ENCODE results near the gene CRELD1. TPM values are rescaled to one million over a fixed set of nuclear protein-coding genes. Genes with fewer than 3 reads are reported as not detected.

Gene CRELD1
- total and polyA plus RNA-seq, 2 of the 13 experiments (the other 11 are each of a cell fraction or from before 2014, with no cell fraction given), result 27.1 to 61.9 TPM

- no peak for TF ChIP-seq AHDC1 (CRISPR knock-in tag; IDR thresholded peaks at IDR 0.05; ENCODE audit: borderline replicate concordance)
- TF ChIP-seq KDM5B (CRISPR knock-in tag; IDR thresholded peaks at IDR 0.05; ENCODE audit: borderline replicate concordance), result peak; percentile 84
- TF ChIP-seq ZFP36L2 (CRISPR knock-in tag; IDR thresholded peaks at IDR 0.05), result peak; percentile 50; the same call in 1 of the 2 replicates
- 0 out of 2 replicates have a peak, but pooled peaks have one; percentile 37 for TF ChIP-seq MYPOP (CRISPR knock-in tag; IDR thresholded peaks at IDR 0.05)
- no peak for TF ChIP-seq SRSF4 (IDR thresholded peaks at IDR 0.05; ENCODE audit: low read depth, low read length, poor library complexity, severe bottlenecking)
- TF ChIP-seq BCL6 (CRISPR knock-in tag; IDR thresholded peaks at IDR 0.05), result 0 out of 2 replicates have a peak, but pooled peaks have one; percentile 5
- no peak for TF ChIP-seq ETV6 (CRISPR knock-in tag; conservative IDR thresholded peaks at IDR 0.05)
- TF ChIP-seq ZFY (CRISPR knock-in tag; IDR thresholded peaks at IDR 0.05), result peak; percentile 86
- peak; percentile 41; the same call in 1 of the 2 replicates for TF ChIP-seq YEATS2 (CRISPR knock-in tag; IDR thresholded peaks at IDR 0.05; ENCODE audit: borderline replicate concordance)
- peak; percentile 63; the same call in 1 of the 2 replicates for TF ChIP-seq ZNF782 (CRISPR knock-in tag; IDR thresholded peaks at IDR 0.05; ENCODE audit: borderline replicate concordance)
- peak; percentile 32; the same call in 1 of the 2 replicates for TF ChIP-seq HIVEP1 (CRISPR knock-in tag; IDR thresholded peaks at IDR 0.05)
- TF ChIP-seq THRA (CRISPR knock-in tag; IDR thresholded peaks at IDR 0.05; ENCODE audit: borderline replicate concordance), result peak; percentile 18; the same call in 1 of the 2 replicates
- TF ChIP-seq ZNF687 (CRISPR knock-in tag; IDR thresholded peaks at IDR 0.05), result peak; percentile 90
- 0 out of 2 replicates have a peak, but pooled peaks have one; percentile 12 for TF ChIP-seq ZNF713 (CRISPR knock-in tag; IDR thresholded peaks at IDR 0.05)
- TF ChIP-seq ZNF350 (CRISPR knock-in tag; IDR thresholded peaks at IDR 0.05; ENCODE audit: borderline replicate concordance, low read depth), result 0 out of 2 replicates have a peak, but pooled peaks have one; percentile 9
These were observed 31.0 kb upstream of the CRELD1 start, which contains the start of gene IL17RE (continued) for GRCh38 chr3:9902372-9903237.
